Spinal cord (tissue), 10 donors: Measurements from ENCODE around the gene TESK2. TPM values are rescaled to one million over a fixed set of nuclear protein-coding genes. Genes with fewer than 3 reads are reported as not detected.
"Not testable (repeated sequence)": the region's sequence is repeated elsewhere in the genome, so short reads cannot be mapped to it uniquely, and the experiment has no call there.

Source experiments
- DNase-seq, 6 donors: peaks; one replicate each; pipeline versions ENCODE4 v3.0.0 to v3.0.0-alpha.2; 2013 to 2015; ENCODE audit warnings: low spot score in 6 of 6, low read depth in 4 of 6
- H3K27ac ChIP-seq: one replicate; pipeline ENCODE4 v1.5.1; 2013; ENCODE audit warnings: low read depth, low read length, control low read depth
- H3K27me3 ChIP-seq: one replicate; pipeline ENCODE4 v1.6.1; 2013; ENCODE audit warnings: low read length; ENCODE audit not compliant: control insufficient read depth, insufficient read depth
- H3K36me3 ChIP-seq: one replicate; pipeline ENCODE4 v1.6.1; 2013; ENCODE audit warnings: low read length; ENCODE audit not compliant: control insufficient read depth, insufficient read depth
- H3K4me1 ChIP-seq: one replicate; pipeline ENCODE4 v1.6.1; 2013; ENCODE audit warnings: low read length; ENCODE audit not compliant: control insufficient read depth, insufficient read depth
- H3K4me3 ChIP-seq: one replicate; pipeline ENCODE4 v1.5.1; 2013; ENCODE audit warnings: low read depth, low read length, control low read depth
- H3K9me3 ChIP-seq: one replicate; pipeline ENCODE4 v1.6.1; 2013; ENCODE audit warnings: low read length; ENCODE audit not compliant: control insufficient read depth, insufficient read depth
- WGBS: methylation state at CpG from one replicate; pipeline ENCODE4 v1.1.5; 2013; ENCODE audit warnings: missing lambda C conversion rate; ENCODE audit not compliant: insufficient coverage; 5-methylcytosine and 5-hydroxymethylcytosine counted together
- polyA plus RNA-seq, 2 donors: library from polyadenylated mRNA; unstranded; fragments of 120-200 nt; gene quantifications; one replicate each; pipeline ENCODE4 v1.2.1, GENCODE V29; 2013; ENCODE audit not compliant: insufficient read length in 2 of 2
- total RNA-seq, 2 donors: library from RNA; depleted of rRNA in 1 of 2; stranded (reverse); fragments of 120-200 nt in 1 of 2; fragments of >200 nt in 1 of 2; gene quantifications; one replicate each; pipeline versions ENCODE4 v1.2.3 to v1.2.4, GENCODE V29; 2013 to 2014
- donor health status: healthy.

TESK2 gene
- total and polyA plus RNA-seq, 4 donors = 4.0 to 7.3 (median 5.1) TPM

DNA sequence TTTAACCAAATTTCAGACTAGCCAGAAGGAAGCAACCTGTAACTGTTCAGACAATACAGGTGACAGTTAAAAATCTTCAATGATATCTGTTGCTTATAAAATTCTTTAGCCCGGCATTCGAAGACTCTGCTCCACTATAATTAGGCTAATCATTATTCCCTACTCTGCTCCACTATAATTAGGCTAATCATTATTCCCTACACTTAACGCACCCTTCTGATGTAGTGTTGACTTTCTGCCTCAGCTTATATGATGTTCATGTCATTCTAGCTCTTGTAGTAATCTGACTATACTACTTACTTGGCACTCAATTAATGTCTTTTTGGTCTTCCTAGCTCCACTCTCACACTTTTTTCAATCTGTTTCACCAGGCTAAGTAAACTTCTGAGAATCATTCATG is 13.3 kb downstream of the TESK2 start:
- no peaks in the 10 kb centered on the region for H3K36me3 ChIP-seq
- H3K27ac ChIP-seq = no peak overlapping the region
- no CpG with 5 or more reads among the region's 3 CpGs for WGBS

DNA sequence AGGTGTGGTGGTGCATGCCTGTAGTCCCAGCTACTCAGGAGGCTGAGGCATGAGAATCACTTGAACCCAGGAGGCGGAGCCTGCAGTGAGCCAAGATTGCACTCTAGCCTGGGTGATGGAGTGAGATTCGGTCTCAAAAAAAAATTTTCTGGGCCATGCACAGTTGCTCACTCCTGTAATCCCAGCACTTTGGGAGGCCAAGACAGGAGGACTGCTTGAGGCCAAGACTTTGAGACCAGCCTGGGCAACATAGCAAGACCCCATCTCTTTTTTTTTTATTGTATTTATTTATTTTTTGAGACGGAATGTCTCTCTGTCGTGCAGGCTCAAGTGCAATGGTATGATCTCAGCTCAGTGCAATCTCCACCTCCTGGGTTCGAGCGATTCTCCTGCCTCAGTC is 16.8 kb downstream of the TESK2 start:
- not testable (repeated sequence) for H3K9me3 ChIP-seq, DNase-seq, H3K36me3 ChIP-seq, H3K4me3 ChIP-seq, H3K4me1 ChIP-seq, H3K27ac ChIP-seq, H3K27me3 ChIP-seq
- WGBS = 100% methylated on average over 4 of the region's 6 CpGs

More for the DNA sequence above, 13.3 kb downstream of the TESK2 start:
- Histone ChIP-seq H3K9me3 (no peaks in the 10 kb centered on the region), H3K4me3 (no peak overlapping the region), H3K27me3 (no peaks in the 10 kb centered on the region), H3K4me1 (no peaks in the 10 kb centered on the region)
- DNase-seq = no peak

DNA sequence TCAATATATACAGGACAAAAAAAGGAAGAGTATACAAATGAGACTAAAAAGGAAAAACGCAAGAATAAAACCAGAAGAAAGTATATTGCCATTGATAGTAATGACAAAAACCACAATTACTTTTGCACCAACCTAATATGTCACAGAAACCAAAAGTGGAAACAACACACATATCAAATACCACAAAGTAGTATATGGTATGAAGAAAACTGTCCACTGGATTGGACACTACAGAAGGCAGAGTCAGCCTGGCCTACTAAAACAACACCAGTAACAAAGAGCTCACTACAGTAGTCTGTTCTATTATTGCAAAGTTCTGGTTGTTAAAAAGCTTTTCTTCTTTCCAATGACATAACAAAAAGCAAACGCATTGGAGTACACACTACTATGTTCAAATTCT is 17.7 kb downstream of the TESK2 start:
- Histone ChIP-seq H3K9me3 (no peaks in the 10 kb centered on the region), H3K36me3 (no peaks in the 10 kb centered on the region), H3K27me3 (no peaks in the 10 kb centered on the region), H3K4me3 (no peak overlapping the region), H3K4me1 (no peaks in the 10 kb centered on the region), H3K27ac (no peak overlapping the region)
- no CpG with 5 or more reads among the region's 2 CpGs for WGBS
- DNase-seq = no peak

DNA sequence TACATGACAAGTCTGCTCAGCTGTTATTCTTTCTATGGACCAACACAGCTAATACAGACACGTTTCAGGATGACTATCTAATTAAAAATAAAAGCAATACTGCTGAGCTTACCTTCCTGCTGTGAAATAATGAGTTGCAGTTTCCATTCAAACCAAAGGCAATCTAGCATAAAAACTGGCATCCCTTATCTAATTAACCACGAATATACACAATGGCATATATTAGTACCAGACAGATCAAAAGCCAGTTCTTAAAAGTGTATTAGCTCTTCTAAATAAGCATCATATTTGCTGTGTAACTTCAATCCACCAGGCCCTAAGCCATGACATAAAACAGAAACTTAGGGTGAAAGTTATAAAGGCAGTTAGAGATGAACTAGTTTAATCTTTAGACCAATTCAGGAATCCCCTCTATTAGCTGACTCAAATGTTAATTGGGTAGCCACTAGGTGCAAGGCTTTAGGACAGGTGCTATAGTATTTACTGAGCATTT is 20.6 kb downstream of the TESK2 start:
- H3K9me3 ChIP-seq = no peaks in the 10 kb centered on the region
- H3K4me1 ChIP-seq = no peaks in the 10 kb centered on the region
- no peaks in the 10 kb centered on the region for H3K36me3 ChIP-seq
- DNase-seq = peak in 1 of 6 donors; percentile 84
- no peak overlapping the region for H3K4me3 ChIP-seq
- no CpG with 5 or more reads among the region's 2 CpGs for WGBS
- H3K27me3 ChIP-seq = no peaks in the 10 kb centered on the region
- no peak overlapping the region for H3K27ac ChIP-seq

DNA sequence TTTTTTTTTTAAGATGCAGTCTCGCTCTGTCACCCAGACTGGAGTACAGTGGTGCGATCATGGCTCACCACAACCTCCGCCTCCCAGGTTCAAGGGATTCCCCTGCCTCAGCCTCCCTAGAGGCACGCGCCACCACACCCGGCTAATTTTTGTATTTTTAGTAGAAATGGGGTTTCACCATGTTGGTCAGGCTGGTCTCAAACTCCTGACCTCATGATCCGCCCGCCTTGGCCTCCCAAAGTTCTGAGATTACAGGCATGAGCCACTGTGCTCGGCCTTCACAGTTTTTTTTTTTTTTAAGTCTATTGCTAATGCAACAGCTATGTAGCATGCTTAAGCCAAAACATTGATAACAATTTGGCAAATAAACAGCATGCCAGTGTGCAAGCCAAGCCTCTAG is 23.6 kb downstream of the TESK2 start:
- not testable (repeated sequence) for H3K4me1 ChIP-seq, H3K27ac ChIP-seq, H3K9me3 ChIP-seq, DNase-seq, H3K4me3 ChIP-seq, H3K27me3 ChIP-seq, H3K36me3 ChIP-seq
- 98% methylated on average over 5 of the region's 9 CpGs for WGBS

DNA sequence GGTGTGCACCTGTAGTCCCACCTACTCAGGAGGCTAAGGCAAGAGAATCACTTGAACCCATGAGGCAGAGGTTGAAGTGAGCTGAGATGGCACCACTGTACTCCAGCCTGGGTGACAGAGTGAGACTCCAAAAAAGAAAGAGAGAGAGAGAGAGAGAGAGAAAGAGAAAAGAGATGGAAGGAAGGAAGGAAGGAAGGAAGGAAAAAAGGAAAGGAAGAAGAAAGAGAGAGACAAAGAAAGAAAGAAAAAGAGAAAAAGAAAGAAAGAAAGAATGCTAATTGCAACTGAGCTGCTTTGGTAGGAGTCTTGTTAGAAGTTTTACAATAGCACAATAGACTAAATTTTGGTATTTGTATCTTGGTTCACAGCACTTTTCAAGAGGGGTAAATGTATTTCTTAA is 25.7 kb downstream of the TESK2 start:
- DNase-seq = no peak
- Histone ChIP-seq H3K27ac (no peak overlapping the region), H3K4me1 (no peaks in the 10 kb centered on the region), H3K36me3 (no peaks in the 10 kb centered on the region), H3K4me3 (no peak overlapping the region), H3K27me3 (no peaks in the 10 kb centered on the region), H3K9me3 (no peaks in the 10 kb centered on the region)

DNA sequence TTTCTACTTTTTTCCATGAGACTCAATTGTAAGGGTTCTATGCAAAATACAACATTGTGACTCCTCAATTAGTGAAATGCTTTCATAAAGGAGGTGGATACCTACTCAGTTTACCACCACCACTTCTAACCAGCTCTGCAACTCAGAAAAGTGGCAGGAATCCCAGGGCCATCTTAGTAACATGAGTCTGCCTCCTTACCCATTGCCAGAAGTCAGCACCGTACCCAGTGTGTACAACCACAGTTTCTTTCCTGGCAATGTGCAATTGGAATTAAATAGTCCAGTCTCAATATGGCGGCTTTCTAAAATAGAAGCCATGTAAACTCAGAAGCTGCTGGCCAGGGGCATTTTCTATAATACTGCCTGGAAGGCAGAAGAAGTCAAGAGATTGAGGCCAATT is 32.1 kb downstream of the TESK2 start:
- Histone ChIP-seq H3K9me3 (no peaks in the 10 kb centered on the region), H3K4me3 (no peak overlapping the region), H3K36me3 (no peaks in the 10 kb centered on the region), H3K27ac (no peak overlapping the region), H3K4me1 (no peaks in the 10 kb centered on the region), H3K27me3 (no peaks in the 10 kb centered on the region)
- DNase-seq = no peak
- 100% methylated on average over 1 of the region's 2 CpGs for WGBS

DNA sequence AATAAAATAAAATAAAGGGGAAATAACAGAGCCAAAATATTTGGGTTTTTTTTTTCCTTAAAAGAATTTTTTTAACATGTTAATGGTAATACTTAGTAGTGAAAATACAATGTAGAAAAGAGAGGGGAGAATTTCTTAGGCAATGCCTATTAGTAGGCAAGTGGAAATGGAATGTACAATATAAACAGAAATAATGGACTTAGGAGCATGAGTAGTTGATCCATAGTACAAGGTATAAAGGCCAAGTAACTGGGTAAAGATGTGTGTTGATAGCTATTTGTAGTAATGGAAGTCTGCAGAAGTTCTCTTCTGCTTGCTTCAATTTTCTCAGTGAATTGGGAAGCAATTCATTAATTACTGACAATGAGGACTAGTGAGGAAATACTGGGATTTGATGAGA is 34.4 kb downstream of the TESK2 start:
- Histone ChIP-seq H3K4me1 (no peaks in the 10 kb centered on the region), H3K27ac (no peak overlapping the region), H3K9me3 (no peaks in the 10 kb centered on the region), H3K27me3 (no peaks in the 10 kb centered on the region), H3K36me3 (no peaks in the 10 kb centered on the region), H3K4me3 (no peak overlapping the region)
- DNase-seq = no peak

DNA sequence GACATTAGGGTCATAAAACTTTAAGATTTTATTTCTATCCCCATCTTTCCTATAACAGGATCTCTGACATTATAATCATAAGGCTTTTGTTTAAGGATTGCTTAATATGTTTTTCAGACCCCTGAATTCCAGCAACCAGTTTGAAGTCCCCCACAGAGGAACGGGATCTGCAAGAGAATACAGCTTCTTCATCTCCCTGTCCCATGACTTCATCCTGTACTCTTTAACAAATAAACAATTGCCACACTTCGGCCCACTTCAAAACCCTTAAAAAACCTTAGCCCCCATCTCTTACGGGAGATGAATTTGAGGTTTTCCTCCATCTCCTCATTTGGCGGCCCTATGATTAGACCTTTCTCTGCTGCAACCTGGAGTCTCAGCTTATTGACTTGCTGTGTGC is 35.8 kb downstream of the TESK2 start:
- WGBS = 50% methylated on average over 2 of the region's 4 CpGs
- H3K9me3 ChIP-seq = no peaks in the 10 kb centered on the region

DNA sequence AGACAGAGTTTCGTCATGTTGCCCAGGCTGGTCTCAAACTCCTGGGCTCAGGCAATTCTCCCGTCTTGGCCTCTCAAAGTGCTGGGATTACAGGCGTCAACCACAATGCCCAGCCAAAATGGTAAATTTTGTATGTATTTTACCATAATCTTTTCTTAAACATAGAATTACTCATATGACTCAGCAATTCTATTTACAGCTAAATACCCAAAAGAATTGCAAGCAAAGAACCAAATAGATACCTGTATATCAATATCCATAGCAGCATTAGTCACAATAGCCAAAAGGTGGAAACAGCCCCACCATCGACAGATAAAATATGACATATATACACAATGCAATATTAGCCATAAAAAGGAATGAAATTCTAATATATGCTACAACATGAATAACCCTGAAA is 36.5 kb downstream of the TESK2 start:
- no CpG with 5 or more reads among the region's 4 CpGs for WGBS
- Histone ChIP-seq H3K4me3 (no peak overlapping the region), H3K27ac (no peak overlapping the region), H3K27me3 (no peaks in the 10 kb centered on the region), H3K9me3 (no peaks in the 10 kb centered on the region), H3K4me1 (no peaks in the 10 kb centered on the region), H3K36me3 (no peaks in the 10 kb centered on the region)
- DNase-seq = no peak

More for the DNA sequence above, 35.8 kb downstream of the TESK2 start:
- Histone ChIP-seq H3K4me1 (no peaks in the 10 kb centered on the region), H3K27ac (no peak overlapping the region), H3K27me3 (no peaks in the 10 kb centered on the region), H3K4me3 (no peak overlapping the region), H3K36me3 (no peaks in the 10 kb centered on the region)
- no peak for DNase-seq
